GM12864 (cell line): ENCODE data around the gene SYT13.
"Not testable (repeated sequence)": the region's sequence is repeated elsewhere in the genome, so short reads cannot be mapped to it uniquely, and the experiment has no call there.

Source experiments
- DNase-seq: peaks from one replicate; pipeline ENCODE4 v3.0.0-alpha.2; 2011; ENCODE audit warnings: low read depth
- H3K4me3 ChIP-seq: 2 replicates; pipeline ENCODE4 v1.5.1; 2011; ENCODE audit warnings: mild to moderate bottlenecking, low read depth, low read length, control low read depth
- CTCF ChIP-seq: IDR thresholded peaks from 2 replicates; pipeline ENCODE4 v1.5.1; 2011; ENCODE audit warnings: low read depth, mild to moderate bottlenecking, moderate library complexity, low read length, control low read depth, inconsistent platforms; ENCODE audit errors: missing control alignments

Gene SYT13

DNA sequence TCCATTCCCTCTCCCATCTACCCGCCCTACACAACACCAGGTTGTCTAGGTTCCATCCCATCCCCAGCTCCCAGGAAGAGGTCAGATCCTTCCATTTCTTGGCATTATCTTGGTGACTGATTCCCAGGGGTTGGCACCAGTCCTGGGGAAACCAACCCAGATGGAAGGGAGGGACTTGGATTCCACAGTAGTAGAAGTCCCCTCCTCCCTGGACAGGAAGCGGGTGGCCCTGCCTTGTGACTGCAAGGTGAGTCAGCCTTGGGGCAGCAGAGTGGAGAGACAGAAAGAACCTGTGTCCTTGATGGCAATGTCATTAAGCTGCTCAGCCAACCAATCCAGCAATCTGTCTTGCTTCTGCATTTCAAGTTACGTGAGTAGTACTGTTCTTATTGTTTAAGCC lies 26.5 kb downstream of the SYT13 start:
- no peak for DNase-seq
- H3K4me3 ChIP-seq: no peak overlapping the region
- no peak for TF ChIP-seq CTCF

- DNase-seq: no peak
- no peak overlapping the region for H3K4me3 ChIP-seq
- no peak for TF ChIP-seq CTCF
Observed at GRCh38 chr11:45258982-45259530, 27.1 kb downstream of the SYT13 start.

GRCh38 chr11:45254070-45254469 lies 32.1 kb downstream of the SYT13 start:
- TF ChIP-seq CTCF: no peak
- no peak overlapping the region for H3K4me3 ChIP-seq
- no peak for DNase-seq

- TF ChIP-seq CTCF: no peak
- DNase-seq: no peak
- H3K4me3 ChIP-seq: no peak overlapping the region
Observed at GRCh38 chr11:45253640-45254039, 32.5 kb downstream of the SYT13 start.

- DNase-seq: no peak
- no peak for TF ChIP-seq CTCF
- H3K4me3 ChIP-seq: no peak overlapping the region
Observed at GRCh38 chr11:45252877-45253276, 33.3 kb downstream of the SYT13 start.

- no peak overlapping the region for H3K4me3 ChIP-seq
- no peak for DNase-seq
- peak; percentile 81 for TF ChIP-seq CTCF
Observed at GRCh38 chr11:45252134-45252856, 33.8 kb downstream of the SYT13 start.

GRCh38 chr11:45250035-45250718 lies 36.0 kb downstream of the SYT13 start:
- no peak for TF ChIP-seq CTCF
- H3K4me3 ChIP-seq: no peak overlapping the region
- DNase-seq: no peak

DNA sequence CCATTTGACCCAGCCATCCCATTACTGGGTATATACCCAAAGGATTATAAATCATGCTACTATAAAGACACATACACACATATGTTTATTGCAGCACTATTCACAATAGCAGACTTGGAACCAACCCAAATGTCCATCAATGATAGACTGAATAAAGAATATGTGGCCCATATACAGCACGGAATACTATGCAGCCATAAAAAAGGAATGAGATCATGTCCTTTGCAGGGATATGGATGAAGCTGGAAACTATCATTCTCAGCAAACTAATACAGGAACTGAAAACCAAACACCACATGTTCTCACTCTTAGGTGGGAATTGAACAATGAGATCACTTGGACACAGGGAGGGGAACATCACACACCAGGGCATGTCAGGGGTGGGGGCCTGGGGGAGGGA lies 36.8 kb downstream of the SYT13 start:
- not testable (repeated sequence) for DNase-seq, H3K4me3 ChIP-seq
